B cell (primary cell): Measurements from ENCODE around the gene PCLO.

Experiments
- CTCF ChIP-seq: fragments of 200-600 bp; IDR thresholded peaks from one replicate; pipeline ENCODE4 v1.8.0; 2022; ENCODE audit warnings: antibody characterized with exemption, mild to moderate bottlenecking
- EZH2 ChIP-seq: IDR thresholded peaks from 2 replicates; pipeline ENCODE4 v1.6.1; 2012; ENCODE audit warnings: borderline replicate concordance, low read depth, mild to moderate bottlenecking, moderate library complexity, low read length; ENCODE audit not compliant: insufficient read depth, poor library complexity, severe bottlenecking

DNA sequence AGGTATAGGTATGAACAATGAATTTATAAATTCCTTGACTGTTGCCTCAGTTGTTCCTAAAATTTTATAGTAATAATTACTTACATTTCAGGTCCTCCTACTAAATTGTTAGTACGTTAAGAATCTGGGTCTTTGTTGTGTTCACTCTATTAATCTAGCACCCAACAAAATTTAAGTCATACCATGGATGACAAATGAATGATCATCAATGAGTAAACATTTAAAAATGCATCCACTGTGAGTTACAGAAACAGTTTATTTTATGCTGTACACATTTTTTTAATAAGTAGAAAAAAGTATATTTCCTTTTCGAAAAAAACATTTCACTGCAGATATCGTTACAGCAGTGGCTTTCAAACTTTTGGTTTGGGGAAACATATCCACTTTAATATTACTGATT is 265.2 kb downstream of the PCLO start:
- TF ChIP-seq CTCF, result no peak
- TF ChIP-seq EZH2, result no peak
